ENCODE data around the gene HES3.
"Not testable (repeated sequence)": the region's sequence is repeated elsewhere in the genome, so short reads cannot be mapped to it uniquely, and the experiment has no call there.

- not testable (repeated sequence) for TF ChIP-seq USF2 (IDR thresholded peaks at IDR 0.05; ENCODE audit: low read depth, low read length); RAD21 (IDR thresholded peaks at IDR 0.05; ENCODE audit: low read length)
Observed at GRCh38 chr1:6219641-6220040, 24.3 kb upstream of the HES3 start.

Measured in IMR-90 (cell line).